Muscle layer of colon (tissue), 2 donors: ENCODE results near the gene SLC46A2.

Experiments used
- H3K27ac ChIP-seq: one replicate; pipeline ENCODE4 v1.7.0; 2013; ENCODE audit warnings: low read depth, mild to moderate bottlenecking, low read length, moderate library complexity
- H3K27me3 ChIP-seq, 2 donors: one replicate each; pipeline ENCODE4 v1.7.0; 2013; ENCODE audit warnings: low read length in 2 of 2, mild to moderate bottlenecking in 2 of 2; ENCODE audit not compliant: insufficient read depth in 2 of 2, control insufficient read depth in 1 of 2
- H3K36me3 ChIP-seq: one replicate; pipeline ENCODE4 v1.7.0; 2013; ENCODE audit warnings: mild to moderate bottlenecking, low read length; ENCODE audit not compliant: insufficient read depth
- H3K4me1 ChIP-seq: one replicate; pipeline ENCODE4 v1.7.0; 2013; ENCODE audit warnings: mild to moderate bottlenecking, low read length; ENCODE audit not compliant: insufficient read depth
- H3K4me3 ChIP-seq, 2 donors: one replicate each; pipeline ENCODE4 v1.7.0; 2013; ENCODE audit warnings: low read length in 2 of 2, low read depth in 1 of 2, mild to moderate bottlenecking in 1 of 2, moderate library complexity in 1 of 2
- H3K9ac ChIP-seq: one replicate; pipeline ENCODE4 v1.7.0; 2013; ENCODE audit warnings: low read length
- H3K9me3 ChIP-seq: one replicate; pipeline ENCODE4 v1.7.0; 2013; ENCODE audit warnings: mild to moderate bottlenecking, low read length
- donor health status: abdominal sarcoma.
- donor health status: Adenocarcinoma of cecum.

Gene SLC46A2

DNA sequence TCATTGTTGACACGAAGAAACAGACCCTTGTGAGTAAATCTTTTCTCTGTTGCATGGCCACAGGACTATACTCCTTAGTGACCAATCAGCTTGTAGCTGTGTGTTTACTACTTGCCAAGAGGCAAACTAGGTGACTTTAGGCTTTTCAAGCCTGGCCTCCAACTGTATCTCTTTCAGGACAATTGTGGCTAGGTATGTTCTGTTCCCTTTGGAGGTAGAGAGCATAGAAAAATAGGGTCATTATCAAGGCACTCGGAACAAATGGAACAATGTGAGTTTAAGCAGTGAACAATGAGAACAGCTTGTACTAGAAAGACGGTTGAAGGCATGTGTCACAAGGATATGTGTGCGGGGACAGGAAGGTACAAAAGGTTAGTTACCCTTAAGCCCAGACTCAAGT, 48.1 kb downstream of the SLC46A2 start:
- H3K4me1 ChIP-seq = no peaks in the 10 kb centered on the region
- H3K9ac ChIP-seq = no peak overlapping the region
- no peak overlapping the region for H3K27ac ChIP-seq
- no peaks in the 10 kb centered on the region for H3K27me3 ChIP-seq
- H3K36me3 ChIP-seq = peaks cover 5% of the 10 kb centered on the region
- no peak overlapping the region for H3K4me3 ChIP-seq
- H3K9me3 ChIP-seq = no peaks in the 10 kb centered on the region

DNA sequence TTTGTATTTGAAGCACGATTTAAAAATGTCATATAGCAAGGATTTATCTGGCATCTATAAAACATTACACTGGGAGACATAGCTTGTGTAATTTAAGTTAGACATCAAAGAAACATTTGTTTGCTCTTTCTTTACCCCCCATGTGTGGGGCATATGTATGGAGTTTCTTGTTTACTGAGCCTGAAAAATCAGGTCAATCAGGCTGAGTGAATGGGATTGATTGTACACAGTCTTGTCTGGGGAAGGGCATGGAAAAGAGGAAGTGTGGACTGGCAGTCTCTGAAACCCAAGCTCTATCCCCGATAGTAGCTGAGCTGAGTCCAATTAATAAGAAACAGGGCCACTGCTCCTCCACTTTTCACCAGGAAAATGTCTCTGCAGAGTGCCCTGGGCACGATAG, 49.4 kb downstream of the SLC46A2 start:
- H3K36me3 ChIP-seq = peaks cover 12% of the 10 kb centered on the region
- no peaks in the 10 kb centered on the region for H3K27me3 ChIP-seq

DNA sequence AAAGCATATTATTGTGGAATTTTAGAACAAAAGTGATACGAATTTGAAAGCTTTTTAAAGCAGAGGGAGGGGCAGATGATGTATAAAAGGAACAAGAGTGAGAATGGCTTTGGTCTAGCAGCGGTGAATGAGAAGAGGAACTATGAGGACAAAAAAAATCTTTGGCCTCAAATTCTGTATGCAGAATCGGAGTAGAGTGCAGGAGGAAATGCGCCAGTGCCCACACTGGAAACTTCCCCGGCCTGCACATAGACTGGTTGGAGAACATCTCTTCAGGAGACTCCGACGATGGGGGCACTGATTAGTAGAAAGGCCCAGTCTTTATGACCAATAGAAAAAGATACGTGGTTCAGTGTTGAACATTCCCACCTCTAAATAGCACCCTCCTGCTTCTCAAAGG, 51.3 kb downstream of the SLC46A2 start:
- no peaks in the 10 kb centered on the region for H3K4me1 ChIP-seq
- H3K36me3 ChIP-seq = peaks cover 16% of the 10 kb centered on the region
- no peak overlapping the region for H3K9ac ChIP-seq
- no peaks in the 10 kb centered on the region for H3K9me3 ChIP-seq
- H3K27ac ChIP-seq = no peak overlapping the region
- no peak overlapping the region for H3K4me3 ChIP-seq
- H3K27me3 ChIP-seq = no peaks in the 10 kb centered on the region

More for the DNA sequence above, 49.4 kb downstream of the SLC46A2 start:
- Histone ChIP-seq H3K9me3 (no peaks in the 10 kb centered on the region), H3K4me1 (no peaks in the 10 kb centered on the region), H3K4me3 (no peak overlapping the region), H3K27ac (no peak overlapping the region), H3K9ac (no peak overlapping the region)

DNA sequence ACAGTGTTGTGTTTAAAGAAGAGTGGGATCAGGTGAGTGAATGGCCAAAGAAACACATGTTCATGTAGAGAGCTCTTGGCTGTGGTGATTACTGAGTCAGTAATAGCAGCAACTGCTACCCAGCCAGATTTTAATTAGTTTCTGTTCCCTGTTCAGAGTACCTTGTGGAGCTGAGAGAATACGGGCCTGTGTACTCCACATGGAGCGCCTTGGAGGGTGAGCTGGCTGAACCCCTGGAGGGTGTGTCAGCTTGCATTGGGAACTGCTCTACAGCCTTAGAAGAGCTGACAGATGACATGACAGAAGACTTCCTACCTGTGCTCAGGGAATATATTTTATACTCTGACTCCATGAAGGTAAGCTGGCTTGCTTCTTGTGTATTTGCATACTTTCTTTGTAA, 52.3 kb downstream of the SLC46A2 start:
- Histone ChIP-seq H3K9ac (no peak overlapping the region), H3K36me3 (peaks cover 16% of the 10 kb centered on the region), H3K4me1 (no peaks in the 10 kb centered on the region), H3K4me3 (no peak overlapping the region), H3K9me3 (no peaks in the 10 kb centered on the region), H3K27me3 (no peaks in the 10 kb centered on the region), H3K27ac (no peak overlapping the region)

DNA sequence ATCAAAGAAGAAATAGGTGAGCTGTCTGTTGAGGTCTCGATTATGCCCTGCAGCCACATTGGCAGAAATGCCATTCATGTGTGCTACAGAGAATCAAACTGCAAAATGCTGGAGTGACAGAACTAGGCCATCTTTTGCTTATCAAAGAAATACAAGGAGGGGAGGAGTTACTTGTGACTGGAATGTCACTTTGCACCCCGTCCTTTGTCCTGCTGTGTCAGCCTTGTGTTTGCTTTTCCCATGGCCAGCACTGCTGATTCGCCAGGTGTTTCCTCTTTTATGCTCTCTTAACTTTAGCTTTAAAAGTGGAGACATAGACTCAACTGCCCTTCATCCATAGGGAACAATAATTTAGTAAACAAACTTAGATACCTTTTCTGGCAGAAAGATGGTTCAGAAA, 54.3 kb downstream of the SLC46A2 start:
- peaks cover 6% of the 10 kb centered on the region for H3K4me1 ChIP-seq
- H3K9me3 ChIP-seq = no peaks in the 10 kb centered on the region
- H3K27ac ChIP-seq = no peak overlapping the region
- H3K4me3 ChIP-seq = no peak overlapping the region
- no peak overlapping the region for H3K9ac ChIP-seq
- H3K27me3 ChIP-seq = no peaks in the 10 kb centered on the region
- peaks cover 18% of the 10 kb centered on the region for H3K36me3 ChIP-seq

DNA sequence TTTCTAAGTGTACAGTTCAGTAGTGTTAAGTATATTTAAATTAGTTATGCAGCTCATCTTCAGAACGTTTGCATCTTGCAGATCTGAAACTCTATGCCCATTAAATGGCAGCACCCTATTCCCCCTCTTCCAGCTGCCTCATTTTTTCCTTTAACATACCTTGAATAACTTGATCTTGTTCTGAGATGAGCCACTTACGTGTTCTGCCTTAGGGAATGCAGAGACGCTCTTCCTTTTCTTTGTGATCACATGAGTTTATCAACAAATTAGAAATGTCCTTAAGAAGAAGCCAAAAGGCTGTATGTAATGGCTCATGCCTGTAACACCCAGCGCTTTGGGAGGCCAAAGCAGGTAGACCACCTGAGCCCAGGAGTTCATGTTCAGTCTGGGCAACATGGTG, 57.6 kb downstream of the SLC46A2 start:
- Histone ChIP-seq H3K4me1 (peaks cover 8% of the 10 kb centered on the region), H3K9me3 (no peaks in the 10 kb centered on the region), H3K9ac (no peak overlapping the region), H3K27me3 (no peaks in the 10 kb centered on the region), H3K36me3 (peaks cover 21% of the 10 kb centered on the region), H3K27ac (no peak overlapping the region), H3K4me3 (no peak overlapping the region)

DNA sequence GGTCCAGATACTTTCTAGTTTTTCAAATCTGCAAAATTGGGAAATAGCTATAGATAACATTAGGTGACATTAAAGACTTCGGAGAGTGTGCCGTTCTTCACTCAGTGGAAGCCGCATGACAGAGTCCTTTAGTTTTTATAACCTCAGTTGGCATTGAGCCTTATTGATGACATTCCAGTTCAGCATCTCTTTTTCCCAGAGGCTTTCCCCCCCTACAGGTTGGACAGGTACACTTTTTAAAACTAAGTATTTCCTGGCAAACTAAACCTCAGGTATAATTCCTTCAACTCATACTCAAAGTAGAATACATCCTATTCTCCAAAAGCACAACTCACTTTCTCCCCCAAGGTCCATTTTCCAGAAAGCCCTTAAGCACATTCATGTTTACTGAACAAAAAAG, 58.7 kb downstream of the SLC46A2 start:
- Histone ChIP-seq H3K4me3 (no peak overlapping the region), H3K27ac (no peak overlapping the region)

DNA sequence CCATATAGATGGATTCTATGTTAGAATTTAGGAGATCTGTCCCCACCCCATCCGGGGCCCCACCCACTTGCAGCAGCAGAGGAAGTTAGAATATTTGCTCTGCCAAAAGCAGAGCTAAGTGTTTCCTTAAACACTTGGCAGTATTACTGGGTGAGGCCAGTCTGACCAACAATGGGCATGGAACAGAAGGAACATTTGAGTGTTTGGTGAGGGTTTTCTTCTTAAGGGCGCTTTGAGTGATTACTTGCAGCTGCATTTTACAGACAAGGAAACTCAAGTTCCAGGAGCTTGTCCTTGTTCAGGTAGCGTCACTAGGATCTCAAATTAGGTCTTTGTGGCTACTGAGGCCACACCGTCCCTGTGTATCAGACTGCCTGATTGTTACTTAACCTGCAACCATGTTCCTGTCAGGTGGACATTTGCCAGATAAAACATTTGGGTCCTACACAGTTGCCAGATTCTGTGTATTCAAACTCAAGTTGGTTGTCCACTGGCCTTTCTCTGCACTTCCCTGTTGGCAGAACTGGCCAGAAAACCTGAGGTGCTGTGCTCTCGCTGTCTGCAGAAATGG, 59.3 kb downstream of the SLC46A2 start:
- H3K9me3 ChIP-seq = no peaks in the 10 kb centered on the region
- H3K36me3 ChIP-seq = peaks cover 15% of the 10 kb centered on the region
- H3K9ac ChIP-seq = no peak overlapping the region
- H3K27ac ChIP-seq = no peak overlapping the region
- no peaks in the 10 kb centered on the region for H3K27me3 ChIP-seq
- H3K4me1 ChIP-seq = peaks cover 8% of the 10 kb centered on the region
- no peak overlapping the region for H3K4me3 ChIP-seq

More for the DNA sequence above, 58.7 kb downstream of the SLC46A2 start:
- H3K36me3 ChIP-seq = peaks cover 21% of the 10 kb centered on the region
- no peak overlapping the region for H3K9ac ChIP-seq
- H3K27me3 ChIP-seq = no peaks in the 10 kb centered on the region
- no peaks in the 10 kb centered on the region for H3K9me3 ChIP-seq
- H3K4me1 ChIP-seq = peaks cover 8% of the 10 kb centered on the region
